HG03135 (cell line): ENCODE data around the gene ZNF277.
"Not testable (repeated sequence)": the region's sequence is repeated elsewhere in the genome, so short reads cannot be mapped to it uniquely, and the experiment has no call there.

Source experiments
- ATAC-seq: cut with Tn5 transposase; IDR thresholded peaks from one replicate; pipeline ENCODE4 v1.9.1; 2021; ENCODE audit warnings: mild to moderate bottlenecking, moderate library complexity; ENCODE audit not compliant: unreplicated experiment

ZNF277 gene

GRCh38 chr7:112383671-112384417 is 177.3 kb downstream of the ZNF277 start:
- ATAC-seq, result no peak

GRCh38 chr7:112385516-112385915 is 179.0 kb downstream of the ZNF277 start:
- ATAC-seq, result no peak

GRCh38 chr7:112386619-112387018 is 180.1 kb downstream of the ZNF277 start:
- ATAC-seq, result no peak

GRCh38 chr7:112390167-112390566 is 183.7 kb downstream of the ZNF277 start:
- ATAC-seq, result no peak

GRCh38 chr7:112391079-112391821 is 184.8 kb downstream of the ZNF277 start:
- ATAC-seq, result not testable (repeated sequence)

GRCh38 chr7:112391841-112392286 is 185.4 kb downstream of the ZNF277 start:
- ATAC-seq, result peak; percentile 48
